SK-N-SH (cell line): ENCODE data around the gene KIF3C. TPM values are rescaled to one million over a fixed set of nuclear protein-coding genes. Genes with fewer than 3 reads are reported as not detected.
"Not testable (repeated sequence)": the region's sequence is repeated elsewhere in the genome, so short reads cannot be mapped to it uniquely, and the experiment has no call there.

ENCODE experiments used
- CTCF ChIA-PET: fragments of 300-600, 350-600 bp; formaldehyde crosslinking; extraction: SDS; loops from one replicate; lab custom pipeline; 2021; lab: Yijun Ruan, JAX
- POLR2A ChIA-PET: fragments of 350-600 bp; sonication (Branson Sonifier 250); formaldehyde crosslinking; extraction: SDS; loops from one replicate; lab custom pipeline; 2020; ENCODE audit warnings: antibody characterized with exemption, inconsistent platforms; lab: Yijun Ruan, JAX
- DNase-seq: peaks from one replicate; pipeline ENCODE4 v3.0.0; 2012
- H2AFZ ChIP-seq: fragments of 200-600 bp; sonication (generic); 2 replicates; pipeline ENCODE4 v1.8.1; 2016; ENCODE audit warnings: antibody characterized with exemption, mild to moderate bottlenecking, low read depth
- H3F3A ChIP-seq: fragments of 200-600 bp; sonication (generic); replicated peaks from 2 replicates; pipeline ENCODE3; 2016; ENCODE audit warnings: antibody characterized with exemption, mild to moderate bottlenecking; ENCODE audit not compliant: insufficient read depth
- H3K27ac ChIP-seq, 2 experiments: fragments of 200-500 bp in 1 of 2; fragments of 200-600 bp in 1 of 2; sonication (Bioruptor generic) in 1 of 2; sonication (generic), shearing (Covaris generic) in 1 of 2; 2 replicates each; pipeline versions ENCODE4 v1.5.1 to v1.6.1; 2014 to 2016; ENCODE audit warnings: low read depth in 2 of 2, inconsistent platforms in 1 of 2, low read length in 1 of 2, mild to moderate bottlenecking in 1 of 2, mixed read lengths in 1 of 2
- H3K27me3 ChIP-seq: fragments of 200-600 bp; sonication (generic), shearing (Covaris generic); 2 replicates; pipeline ENCODE4 v1.6.1; 2016; ENCODE audit warnings: mixed run types; ENCODE audit not compliant: insufficient read depth
- H3K36me3 ChIP-seq, 2 experiments: fragments of 200-500 bp in 1 of 2; fragments of 200-600 bp in 1 of 2; sonication (Bioruptor generic) in 1 of 2; sonication (generic) in 1 of 2; replicated peaks in 1 of 2; 2 replicates each; pipeline versions ENCODE3 to v1.5.1; 2014 to 2016; ENCODE audit warnings: low read length in 1 of 2, mild to moderate bottlenecking in 1 of 2; ENCODE audit not compliant: insufficient read depth in 2 of 2, control insufficient read depth in 1 of 2
- H3K4me1 ChIP-seq, 2 experiments: fragments of 200-500 bp in 1 of 2; fragments of 200-600 bp in 1 of 2; sonication (Bioruptor generic) in 1 of 2; sonication (generic), shearing (Covaris generic) in 1 of 2; 2 replicates each; pipeline versions ENCODE4 v1.5.1 to v1.6.1; 2014 to 2016; ENCODE audit warnings: low read depth in 1 of 2, low read length in 1 of 2, mixed run types in 1 of 2; ENCODE audit not compliant: insufficient read depth in 2 of 2, control insufficient read depth in 1 of 2
- H3K4me2 ChIP-seq: fragments of 200-600 bp; sonication (generic), shearing (Covaris generic); 2 replicates; pipeline ENCODE4 v1.6.1; 2017; ENCODE audit warnings: mixed run types
- H3K4me3 ChIP-seq, 2 experiments: fragments of 200-500 bp in 1 of 2; fragments of 200-600 bp in 1 of 2; sonication (Bioruptor generic) in 1 of 2; sonication (generic), shearing (Covaris generic) in 1 of 2; 2 replicates each; pipeline versions ENCODE4 v1.5.1 to v1.8.1; 2014 to 2016; ENCODE audit warnings: low read depth in 2 of 2, inconsistent platforms in 1 of 2, low read length in 1 of 2, mild to moderate bottlenecking in 1 of 2, mixed read lengths in 1 of 2, moderate library complexity in 1 of 2
- H3K79me2 ChIP-seq: fragments of 200-600 bp; sonication (generic); 2 replicates; pipeline ENCODE4 v1.8.1; 2017; ENCODE audit warnings: mild to moderate bottlenecking; ENCODE audit not compliant: insufficient read depth
- H3K9ac ChIP-seq: fragments of 200-600 bp; sonication (generic); 2 replicates; pipeline ENCODE4 v1.6.1; 2017; ENCODE audit warnings: mixed run types
- H3K9me2 ChIP-seq: fragments of 200-600 bp; sonication (generic); 2 replicates; pipeline ENCODE4 v1.6.1; 2017; ENCODE audit warnings: mixed run types
- H3K9me3 ChIP-seq: fragments of 200-600 bp; sonication (generic); 2 replicates; pipeline ENCODE4 v1.6.1; 2017; ENCODE audit warnings: mixed run types, mild to moderate bottlenecking, moderate library complexity
- H4K20me1 ChIP-seq: fragments of 200-600 bp; sonication (generic); 2 replicates; pipeline ENCODE4 v1.6.1; 2017; ENCODE audit warnings: mild to moderate bottlenecking, mixed run types; ENCODE audit not compliant: insufficient read depth
- ELF1 ChIP-seq: IDR thresholded peaks from 2 replicates; pipeline ENCODE4 v1.4.0; 2012
- FOSL2 ChIP-seq: IDR thresholded peaks from 2 replicates; pipeline ENCODE4 v1.4.0; 2012; ENCODE audit warnings: low read depth, mild to moderate bottlenecking, moderate library complexity, borderline replicate concordance
- JUND ChIP-seq: IDR thresholded peaks from 2 replicates; pipeline ENCODE4 v1.4.0; 2012
- MEF2A ChIP-seq: IDR thresholded peaks from 2 replicates; pipeline ENCODE4 v1.4.0; 2012; ENCODE audit warnings: low read depth, borderline replicate concordance
- PBX3 ChIP-seq: IDR thresholded peaks from 2 replicates; pipeline ENCODE4; 2012
- RXRA ChIP-seq: IDR thresholded peaks from 2 replicates; pipeline ENCODE4 v1.4.0; 2012; ENCODE audit warnings: low read depth, mild to moderate bottlenecking, borderline replicate concordance
- SIN3A ChIP-seq: IDR thresholded peaks from 2 replicates; pipeline ENCODE4 v1.6.1; 2012; ENCODE audit warnings: low read depth, mild to moderate bottlenecking, low read length, moderate library complexity, borderline replicate concordance
- SMC3 ChIP-seq: IDR thresholded peaks from 2 replicates; pipeline ENCODE4 v1.6.1; 2012; ENCODE audit warnings: low read depth, low read length, improper control_type of control experiment
- TAF1 ChIP-seq: IDR thresholded peaks from 2 replicates; pipeline ENCODE4 v1.6.1; 2012; ENCODE audit warnings: low read depth, mild to moderate bottlenecking, low read length, moderate library complexity, borderline replicate concordance
- TCF12 ChIP-seq: IDR thresholded peaks from 2 replicates; pipeline ENCODE4 v1.4.0; 2012
- USF1 ChIP-seq: IDR thresholded peaks from 2 replicates; pipeline ENCODE4 v1.4.0; 2012; ENCODE audit warnings: low read depth, borderline replicate concordance
- WGBS: methylation state at CpG from one replicate; pipeline ENCODE4 v1.1.6; 2017; ENCODE audit warnings: low lambda C conversion rate; 5-methylcytosine and 5-hydroxymethylcytosine counted together
- polyA plus RNA-seq, 3 experiments: library from polyadenylated mRNA; depleted of rRNA; stranded (reverse); fragments of >200 nt; gene quantifications; 2 replicates each; pipeline ENCODE4 v1.2.3, GENCODE V29; 2012

KIF3C gene
- polyA plus RNA-seq, 1 of the 3 experiments (the other 2 are of a cell fraction): 29.5 TPM

DNA sequence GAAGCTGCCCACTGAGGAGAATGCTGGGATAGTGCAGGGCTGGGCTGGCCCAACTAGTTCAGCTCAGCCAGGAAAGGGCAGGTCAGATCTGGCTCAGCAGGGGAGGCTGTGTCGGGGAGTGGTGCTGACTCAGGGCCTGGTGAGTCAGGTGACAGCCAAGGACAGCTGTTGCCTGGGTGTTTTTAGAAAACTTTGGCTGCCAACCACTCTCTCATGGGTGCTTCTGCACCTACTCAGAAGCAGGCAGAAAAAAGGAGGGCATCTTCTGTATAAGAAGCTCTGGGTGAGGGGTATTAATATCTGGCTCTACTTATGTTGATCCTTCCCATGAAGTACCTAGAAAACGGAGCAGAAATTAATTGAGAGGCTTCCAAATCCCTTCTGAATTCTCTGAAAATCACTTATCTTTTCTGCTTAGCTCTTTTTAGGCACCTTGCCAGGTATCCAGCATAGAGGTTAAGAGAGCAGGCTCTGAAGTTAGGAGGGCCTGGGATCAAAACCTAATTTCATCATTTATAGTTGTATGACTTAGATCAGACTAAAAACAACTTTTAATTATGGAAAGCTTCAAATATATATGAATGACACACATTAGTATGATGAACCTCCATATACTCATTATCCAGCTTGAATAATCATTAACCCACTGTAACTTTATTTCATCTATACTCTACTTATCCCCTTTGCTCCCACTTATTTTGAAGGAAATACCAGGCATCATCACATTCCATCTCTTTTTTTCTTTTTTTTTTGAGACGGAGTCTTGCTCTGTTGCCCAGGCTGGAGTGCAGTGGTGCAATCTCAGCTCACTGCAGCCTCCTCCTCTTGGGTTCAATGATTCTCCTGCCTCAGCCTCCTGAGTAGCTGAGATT is 36.1 kb upstream of the KIF3C start:
- Histone ChIP-seq H3K4me1 (peaks cover 7 to 15% of the 10 kb centered on the region in 2 experiments; a peak in 3 of 4 replicates), H3K9ac (peak overlapping the region; percentile 33; the same call in 1 of the 2 replicates), H3K9me2 (no peaks in the 10 kb centered on the region), H2AFZ (peak overlapping the region; percentile 66), H3K9me3 (no peaks in the 10 kb centered on the region), H3K79me2 (no peaks in the 10 kb centered on the region), H3K4me2 (peak overlapping the region; percentile 35; the same call in 1 of the 2 replicates), H3K27ac (peak overlapping the region; percentile 11 to 70; a peak in 3 of 4 replicates), H3K36me3 (no peaks in the 10 kb centered on the region), H3F3A (peaks cover 12% of the 10 kb centered on the region), H3K27me3 (no peaks in the 10 kb centered on the region), H4K20me1 (no peaks in the 10 kb centered on the region), H3K4me3 (no peak overlapping the region)
- CTCF ChIA-PET: interaction anchor here (0.6 to 3.3 kb wide), 5 partner anchors 10 to 126 kb away, joined by 3 to 10 read pairs (median 5); no protein-coding TSS in a partner anchor
- DNase-seq: peak; percentile 52
- WGBS: 30% methylated on average over 3 of the region's 3 CpGs
- TF ChIP-seq TCF12 (peak; percentile 84), MEF2A (no peak), FOSL2 (peak; percentile 90; the same call in 1 of the 2 replicates), SIN3A (peak; percentile 88; the same call in 1 of the 2 replicates), JUND (peak; percentile 73; the same call in 1 of the 2 replicates), RXRA (no peak), PBX3 (peak; percentile 57; the same call in 1 of the 2 replicates), USF1 (peak; percentile 79; the same call in 1 of the 2 replicates)
- POLR2A ChIA-PET: interaction anchor here (0.6 to 1.4 kb wide), 3 partner anchors 15 to 471 kb away, joined by 3 to 4 read pairs (median 4); partner anchors contain the start of gene RAB10

GRCh38 chr2:26017464-26018183 is 35.3 kb upstream of the KIF3C start:
- no peak overlapping the region for H3K4me3 ChIP-seq
- H3F3A ChIP-seq: peaks cover 15% of the 10 kb centered on the region
- H3K79me2 ChIP-seq: no peaks in the 10 kb centered on the region
- H2AFZ ChIP-seq: peak overlapping the region; percentile 66
- peak overlapping the region; percentile 11 to 70; a peak in 3 of 4 replicates for H3K27ac ChIP-seq
- no peaks in the 10 kb centered on the region for H3K9me3 ChIP-seq
- no peaks in the 10 kb centered on the region for H3K27me3 ChIP-seq
- DNase-seq: no peak
- H3K9me2 ChIP-seq: no peaks in the 10 kb centered on the region
- POLR2A ChIA-PET: interaction anchor here (0.6 to 1.4 kb wide), 3 partner anchors 16 to 470 kb away, joined by 3 to 4 read pairs (median 4); partner anchors contain the start of gene RAB10
- CTCF ChIA-PET: interaction anchor here (1.1 to 3.3 kb wide), 5 partner anchors 10 to 127 kb away, joined by 4 to 10 read pairs (median 6); no protein-coding TSS in a partner anchor
- 88% methylated on average over 5 of the region's 5 CpGs for WGBS
- H4K20me1 ChIP-seq: no peaks in the 10 kb centered on the region
- peaks cover 7 to 18% of the 10 kb centered on the region in 2 experiments; a peak in 3 of 4 replicates for H3K4me1 ChIP-seq
- no peaks in the 10 kb centered on the region for H3K36me3 ChIP-seq
- TF ChIP-seq TAF1: no peak
- TF ChIP-seq SMC3: no peak
- TF ChIP-seq USF1: no peak
- no peak for TF ChIP-seq ELF1
- TF ChIP-seq FOSL2: no peak
- H3K4me2 ChIP-seq: peak overlapping the region; percentile 35; the same call in 1 of the 2 replicates
- peak overlapping the region; percentile 33; the same call in 1 of the 2 replicates for H3K9ac ChIP-seq

GRCh38 chr2:26016706-26017045 is 34.4 kb upstream of the KIF3C start:
- not testable (repeated sequence) for H3K27me3 ChIP-seq, H3K36me3 ChIP-seq, H3K4me3 ChIP-seq, H3K27ac ChIP-seq, H3K9me2 ChIP-seq, H3K4me2 ChIP-seq, H3K79me2 ChIP-seq, H2AFZ ChIP-seq, H4K20me1 ChIP-seq, H3K9me3 ChIP-seq, H3K9ac ChIP-seq, DNase-seq
- peaks cover 16% of the 10 kb centered on the region for H3F3A ChIP-seq
- H3K4me1 ChIP-seq: peaks cover 7 to 27% of the 10 kb centered on the region in 2 experiments; a peak in 3 of 4 replicates
- 92% methylated on average over 4 of the region's 4 CpGs for WGBS
- ChIA-PET POLR2A (interaction anchor here (0.6 kb wide), 1 partner anchor 32 kb away, joined by 3 read pairs; no protein-coding TSS in a partner anchor), CTCF (interaction anchor here (0.6 to 2.1 kb wide), 4 partner anchors 14 to 113 kb away, joined by 3 to 6 read pairs (median 4); no protein-coding TSS in a partner anchor)
